ENCODE results near the gene SLC34A3. TPM values are rescaled to one million over a fixed set of nuclear protein-coding genes. Genes with fewer than 3 reads are reported as not detected.

Gene SLC34A3
- total RNA-seq, 1 donor from 2014 or later, result not detected

DNA sequence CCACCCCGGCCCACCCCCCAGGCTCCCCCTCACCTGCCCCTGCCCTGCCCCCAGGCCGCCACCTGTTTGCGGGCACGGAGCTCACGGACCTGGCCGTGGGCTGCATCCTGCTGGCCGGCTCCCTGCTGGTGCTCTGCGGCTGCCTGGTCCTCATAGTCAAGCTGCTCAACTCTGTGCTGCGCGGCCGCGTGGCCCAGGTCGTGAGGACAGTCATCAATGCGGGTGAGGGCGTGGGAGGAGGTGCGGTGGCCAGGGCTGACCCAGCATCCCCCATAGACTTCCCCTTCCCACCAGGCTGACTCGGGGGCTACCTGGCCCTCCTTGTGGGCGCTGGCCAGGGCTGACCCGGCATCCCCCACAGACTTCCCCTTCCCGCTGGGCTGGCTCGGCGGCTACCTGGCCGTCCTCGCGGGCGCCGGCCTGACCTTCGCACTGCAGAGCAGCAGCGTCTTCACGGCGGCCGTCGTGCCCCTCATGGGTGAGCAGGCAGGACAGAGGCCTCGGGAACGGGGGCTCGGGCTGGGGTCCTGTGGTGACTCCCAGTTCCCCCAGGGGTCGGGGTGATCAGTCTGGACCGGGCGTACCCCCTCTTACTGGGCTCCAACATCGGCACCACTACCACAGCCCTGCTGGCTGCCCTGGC is 3.5 kb downstream of the SLC34A3 start:
- H3K9ac ChIP-seq, result no peak overlapping the region
- H3K27ac Mint-ChIP-seq, result no peak overlapping the region
- peaks cover 8% of the 10 kb centered on the region for H3F3A ChIP-seq (ENCODE audit: low read depth)
- no peak for DNase-seq (ENCODE audit: low spot score)
- H3K27ac ChIP-seq, result no peak overlapping the region
- H3K27me3 ChIP-seq, result no peaks in the 10 kb centered on the region
- TF ChIP-seq CTCF (IDR thresholded peaks at IDR 0.05) (no peak), EZH2phosphoT487 (IDR thresholded peaks at IDR 0.05) (no peak), EZH2 (IDR thresholded peaks at IDR 0.05) (no peak)
- H3K36me3 ChIP-seq, result no peaks in the 10 kb centered on the region
- H3K27me3 Mint-ChIP-seq (ENCODE audit: insufficient read depth, low read depth), result peaks cover 2% of the 10 kb centered on the region
- H3K4me1 ChIP-seq, result peaks cover 8% of the 10 kb centered on the region
- no peaks in the 10 kb centered on the region for H3K9me3 ChIP-seq (ENCODE audit: low read depth)
- H3K4me3 Mint-ChIP-seq, result no peak overlapping the region
- H3K4me1 Mint-ChIP-seq, result peaks cover 6% of the 10 kb centered on the region
- peaks cover 23% of the 10 kb centered on the region for H4K20me1 ChIP-seq (ENCODE audit: low read depth)
- peaks cover 6% of the 10 kb centered on the region for H3K79me2 ChIP-seq (ENCODE audit: low read depth)
- H3K4me3 ChIP-seq, result no peak overlapping the region
- H3K4me2 ChIP-seq, result no peak overlapping the region
- H3K9me3 Mint-ChIP-seq, result no peaks in the 10 kb centered on the region
- H2AFZ ChIP-seq (replicated peaks), result no peak overlapping the region
- H3K36me3 Mint-ChIP-seq, result no peaks in the 10 kb centered on the region

DNA sequence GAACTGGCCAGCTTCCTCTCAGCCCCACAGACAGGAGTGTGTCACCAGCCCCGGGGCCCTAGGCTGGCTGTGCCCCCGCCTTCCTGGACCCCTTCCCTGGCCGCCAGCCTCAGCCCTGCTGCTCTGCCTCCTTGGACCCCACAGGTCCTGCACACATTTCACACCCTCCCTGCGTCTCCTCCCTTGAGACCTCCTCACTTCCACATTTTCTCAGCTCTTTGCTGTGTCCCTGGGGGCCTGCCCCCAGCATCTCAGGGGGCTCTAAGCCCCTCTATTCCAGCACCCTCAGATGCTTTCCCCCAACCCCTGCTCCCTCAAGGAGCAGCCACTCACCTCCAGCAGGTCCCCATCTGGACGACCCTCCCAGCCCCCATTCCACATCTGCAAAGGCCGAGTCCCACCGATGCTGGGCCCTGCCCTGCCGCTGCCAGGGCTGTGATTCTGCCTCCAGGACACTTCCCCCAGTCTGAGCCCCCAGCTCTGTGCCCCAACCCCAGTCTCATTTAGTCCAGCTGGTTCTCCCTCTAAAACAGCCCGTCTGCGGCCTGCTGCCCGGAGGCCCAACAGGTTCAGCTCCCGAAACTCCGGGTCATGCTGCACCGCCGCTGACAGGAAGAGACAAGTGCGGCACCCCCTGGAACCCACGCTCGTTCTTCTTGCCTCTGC is 4.2 kb downstream of the SLC34A3 start:
- H3K9ac ChIP-seq, result no peak overlapping the region
- peaks cover 11% of the 10 kb centered on the region for H3F3A ChIP-seq (ENCODE audit: low read depth)
- H4K20me1 ChIP-seq (ENCODE audit: low read depth), result peaks cover 27% of the 10 kb centered on the region
- H3K27ac Mint-ChIP-seq, result no peak overlapping the region
- H3K4me3 Mint-ChIP-seq, result peak overlapping the region; percentile 63
- peaks cover 8% of the 10 kb centered on the region for H3K4me1 ChIP-seq
- peaks cover 2% of the 10 kb centered on the region for H3K27me3 Mint-ChIP-seq (ENCODE audit: insufficient read depth, low read depth)
- no peak overlapping the region for H3K4me3 ChIP-seq
- peaks cover 9% of the 10 kb centered on the region for H3K4me1 Mint-ChIP-seq
- H3K79me2 ChIP-seq (ENCODE audit: low read depth), result peaks cover 13% of the 10 kb centered on the region
- no peaks in the 10 kb centered on the region for H3K9me3 Mint-ChIP-seq
- no peak overlapping the region for H2AFZ ChIP-seq (replicated peaks)
- no peaks in the 10 kb centered on the region for H3K27me3 ChIP-seq
- H3K27ac ChIP-seq, result no peak overlapping the region
- TF ChIP-seq EZH2phosphoT487 (IDR thresholded peaks at IDR 0.05), result no peak
- no peak for TF ChIP-seq EZH2 (IDR thresholded peaks at IDR 0.05)
- no peak for TF ChIP-seq CTCF (IDR thresholded peaks at IDR 0.05)
- H3K4me2 ChIP-seq, result no peak overlapping the region
- no peaks in the 10 kb centered on the region for H3K36me3 ChIP-seq
- no peaks in the 10 kb centered on the region for H3K9me3 ChIP-seq (ENCODE audit: low read depth)
- H3K36me3 Mint-ChIP-seq, result no peaks in the 10 kb centered on the region
- no peak for DNase-seq (ENCODE audit: low spot score)

DNA sequence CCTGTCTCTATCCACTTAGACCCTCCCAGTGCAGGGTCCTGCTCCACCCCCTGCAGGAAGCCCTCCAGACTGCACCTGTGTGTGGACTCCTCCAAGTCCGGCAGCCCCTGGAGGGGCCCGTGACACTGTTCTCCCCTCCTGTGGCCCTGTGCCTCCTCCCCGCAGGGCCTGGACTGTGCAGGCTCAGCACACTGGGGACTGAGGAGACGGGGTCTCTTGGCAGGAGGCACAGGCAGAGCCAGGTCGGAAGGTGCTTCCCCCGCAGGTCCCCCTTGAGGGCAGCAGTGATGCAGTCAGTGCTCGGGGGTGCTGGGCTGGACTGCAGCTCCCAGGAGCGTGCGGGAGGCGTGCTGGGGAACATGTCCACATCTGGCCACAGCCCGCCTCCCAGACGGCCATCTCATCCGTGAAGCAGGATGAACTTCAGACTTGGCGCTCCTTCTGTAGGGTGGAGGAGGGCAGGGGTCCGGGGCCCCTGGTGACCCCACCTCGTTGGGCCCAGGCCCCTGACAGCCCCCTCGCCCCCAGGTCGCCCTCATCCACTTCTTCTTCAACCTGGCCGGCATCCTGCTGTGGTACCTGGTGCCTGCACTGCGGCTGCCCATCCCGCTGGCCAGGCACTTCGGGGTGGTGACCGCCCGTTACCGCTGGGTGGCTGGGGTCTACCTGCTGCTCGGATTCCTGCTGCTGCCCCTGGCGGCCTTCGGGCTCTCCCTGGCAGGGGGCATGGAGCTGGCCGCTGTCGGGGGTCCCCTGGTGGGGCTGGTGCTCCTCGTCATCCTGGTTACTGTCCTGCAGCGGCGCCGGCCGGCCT is 4.9 kb downstream of the SLC34A3 start:
- Mint-ChIP-seq H3K36me3 (no peaks in the 10 kb centered on the region), H3K4me3 (no peak overlapping the region), H3K9me3 (no peaks in the 10 kb centered on the region), H3K27me3 (ENCODE audit: insufficient read depth, low read depth) (peaks cover 2% of the 10 kb centered on the region), H3K27ac (no peak overlapping the region), H3K4me1 (peaks cover 9% of the 10 kb centered on the region)
- Histone ChIP-seq H3K36me3 (no peaks in the 10 kb centered on the region), H3K4me1 (peaks cover 8% of the 10 kb centered on the region), H3K27ac (no peak overlapping the region), H2AFZ (replicated peaks) (no peak overlapping the region), H3K79me2 (ENCODE audit: low read depth) (peaks cover 15% of the 10 kb centered on the region), H3K4me2 (peak overlapping the region; percentile 37), H3K9me3 (ENCODE audit: low read depth) (no peaks in the 10 kb centered on the region), H3K9ac (no peak overlapping the region), H3F3A (ENCODE audit: low read depth) (peaks cover 18% of the 10 kb centered on the region), H3K4me3 (no peak overlapping the region), H3K27me3 (no peaks in the 10 kb centered on the region), H4K20me1 (ENCODE audit: low read depth) (peaks cover 27% of the 10 kb centered on the region)
- TF ChIP-seq EZH2phosphoT487 (IDR thresholded peaks at IDR 0.05), result no peak
- DNase-seq (ENCODE audit: low spot score), result no peak

All from neural progenitor cell (in vitro differentiated cells).